ENCODE results near the gene ACSS3.

GRCh38 chr12:81105687-81106086 lies 27.8 kb downstream of the ACSS3 start:
- TF ChIP-seq POLR2A (IDR thresholded peaks at IDR 0.05; ENCODE audit: low read length): no peak
- TF ChIP-seq GATA1 (IDR thresholded peaks at IDR 0.05; ENCODE audit: low read depth, low read length): no peak

All from erythroblast (primary cell).